Central memory CD4-positive, alpha-beta T cell (primary cell): ENCODE measurements around the gene GPR156.
"Not testable (repeated sequence)": the region's sequence is repeated elsewhere in the genome, so short reads cannot be mapped to it uniquely, and the experiment has no call there.

Experiments
- DNase-seq: peaks from one replicate; pipeline ENCODE4 v3.0.0; 2022

Gene GPR156

DNA sequence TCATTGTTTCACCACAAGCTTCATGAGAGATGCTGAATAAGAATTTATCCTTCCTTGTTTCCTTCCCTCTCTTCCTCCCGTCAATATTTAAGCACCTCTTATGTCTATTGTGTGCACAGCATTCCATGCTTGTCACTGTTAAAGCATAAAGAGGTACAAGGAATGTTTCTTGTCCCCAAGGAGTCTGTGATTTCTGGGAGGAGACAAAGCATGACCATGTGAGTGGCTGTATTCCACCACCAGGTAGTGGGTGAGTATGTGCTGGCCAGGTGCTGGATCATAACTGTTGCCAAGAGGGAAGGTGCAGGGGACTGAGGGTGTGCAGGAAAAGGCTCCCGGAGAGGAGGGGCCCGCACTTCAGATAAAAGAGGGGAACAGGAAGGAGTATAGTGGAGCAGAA is 127.9 kb downstream of the GPR156 start:
- DNase-seq: no peak

DNA sequence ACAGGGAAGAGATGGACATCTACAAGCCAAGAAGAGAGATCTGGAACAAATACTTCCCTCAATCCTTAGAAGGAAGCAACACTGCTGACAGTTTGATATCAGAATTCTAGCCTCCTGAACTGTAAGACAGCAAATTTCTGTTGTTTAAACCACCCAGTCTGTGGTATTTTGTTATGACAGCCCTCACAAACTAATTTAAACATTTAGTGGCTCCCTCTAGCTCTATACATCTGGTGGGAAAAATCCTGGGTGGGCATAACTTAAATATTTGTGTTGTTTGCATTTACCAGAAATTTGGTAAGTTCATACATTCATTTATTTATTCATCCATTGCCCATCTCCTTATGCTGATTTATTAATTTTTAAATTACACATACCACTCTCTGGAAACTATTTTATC is 128.3 kb downstream of the GPR156 start:
- no peak for DNase-seq

DNA sequence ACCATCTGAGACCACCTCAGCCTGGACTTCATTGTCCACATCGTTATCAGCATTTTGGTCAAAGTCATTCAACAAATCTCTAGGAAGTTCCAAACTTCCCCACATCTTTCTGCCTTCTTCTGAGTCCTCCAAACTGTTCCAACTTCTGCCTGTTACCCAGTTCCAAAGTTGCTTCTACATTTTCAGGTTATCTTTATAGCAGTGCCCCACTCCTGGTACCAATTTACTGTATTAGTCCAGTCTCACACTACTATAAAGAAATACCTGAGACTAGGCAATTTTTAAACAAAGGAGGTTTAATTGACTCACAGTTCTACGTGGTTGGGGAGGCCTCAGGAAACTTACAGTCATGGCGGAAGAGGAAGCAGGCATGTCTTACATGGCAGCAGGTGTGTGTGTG is 129.3 kb downstream of the GPR156 start:
- not testable (repeated sequence) for DNase-seq

DNA sequence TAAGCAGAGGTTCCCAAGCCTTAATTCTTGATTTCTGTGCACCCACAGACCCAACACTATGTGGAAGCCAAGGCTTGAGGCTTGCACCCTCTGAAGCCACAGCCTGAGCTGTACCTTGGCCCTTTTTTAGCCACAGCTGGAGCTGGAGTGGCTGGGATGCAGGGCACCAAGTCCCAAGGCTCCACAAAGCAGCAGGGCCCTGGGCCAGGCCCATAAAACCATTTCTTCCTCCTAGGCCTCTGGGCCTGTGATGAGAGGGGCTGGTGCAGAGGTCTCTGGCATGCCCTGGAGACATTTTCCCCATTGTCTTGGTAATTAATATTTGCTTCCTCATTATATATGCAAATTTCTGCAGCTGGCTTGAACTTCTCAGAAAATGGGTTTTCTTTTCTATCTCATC is 129.9 kb downstream of the GPR156 start:
- no peak for DNase-seq

DNA sequence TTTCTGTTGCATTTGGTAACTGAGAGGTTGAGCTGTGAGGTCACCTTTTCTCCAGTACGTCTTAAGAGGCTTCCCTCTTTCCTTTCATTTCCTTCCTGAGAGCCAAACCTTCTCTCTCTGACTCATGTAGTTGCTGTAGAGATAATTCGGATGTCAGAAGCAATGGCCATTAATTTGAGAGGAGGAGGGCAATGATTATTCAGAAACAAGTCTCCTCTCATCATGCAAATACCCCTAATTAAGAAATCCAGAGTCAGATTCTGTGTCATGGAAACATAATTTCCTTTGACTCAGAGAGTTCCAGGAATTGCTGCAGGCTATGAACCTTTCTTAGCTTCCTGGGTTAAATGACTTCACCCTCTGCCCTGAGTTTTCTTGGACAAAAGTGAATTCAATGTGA is 131.7 kb downstream of the GPR156 start:
- DNase-seq: no peak

DNA sequence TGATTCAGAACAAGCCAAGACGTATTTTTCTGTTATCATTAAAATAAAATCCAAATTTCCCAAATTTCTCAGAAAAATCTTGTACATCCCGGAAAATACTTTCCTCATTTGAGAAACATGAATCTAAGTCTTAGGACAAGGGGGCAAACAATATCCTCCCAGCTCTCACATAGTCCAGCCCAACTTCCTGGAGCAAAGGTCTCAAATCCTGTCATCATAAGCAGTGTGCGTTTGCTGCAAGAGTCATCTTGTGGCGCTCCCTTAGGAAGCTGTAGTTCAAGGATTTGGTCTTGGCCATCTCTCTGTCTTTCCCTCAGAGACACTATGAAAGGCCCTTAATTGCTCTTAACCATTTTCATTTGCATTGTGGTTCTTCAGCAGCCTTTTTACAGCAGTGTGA is 133.2 kb downstream of the GPR156 start:
- DNase-seq: no peak

DNA sequence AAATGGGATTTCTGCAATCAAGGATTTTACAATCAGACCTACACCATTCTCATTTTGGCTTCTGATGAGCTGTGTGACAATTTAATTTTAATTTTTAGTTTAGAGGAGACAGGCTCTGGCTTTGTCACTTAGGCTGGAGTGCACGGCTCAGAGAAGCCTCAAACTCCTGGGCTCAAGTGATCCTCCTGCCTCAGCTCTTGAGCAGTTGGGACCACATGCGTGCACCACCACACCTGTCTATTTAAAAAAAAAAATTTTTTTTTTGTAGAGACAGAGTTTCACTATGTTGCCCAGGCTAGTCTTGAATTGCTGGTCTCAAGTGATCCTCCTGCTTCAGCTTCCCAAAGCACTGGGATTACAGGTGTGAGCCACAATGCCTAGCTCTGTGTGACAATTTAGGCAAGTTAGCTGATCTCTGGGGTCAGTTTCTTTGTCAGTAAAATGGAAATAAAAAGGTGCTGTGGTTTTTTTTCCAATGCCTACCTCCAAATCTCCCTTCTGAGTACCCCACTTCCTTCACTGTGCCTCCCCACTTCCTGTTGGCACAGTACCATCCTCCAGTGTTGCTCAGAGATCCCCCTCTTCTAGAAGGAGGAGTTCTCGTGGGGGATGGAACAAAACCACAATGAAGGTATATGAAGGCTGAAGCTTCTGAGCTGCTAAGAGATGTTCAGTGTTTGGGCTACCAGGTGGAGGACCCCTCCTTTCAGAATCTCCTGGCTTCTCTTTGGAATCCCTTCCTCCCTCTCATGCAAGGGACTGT is 136.7 kb downstream of the GPR156 start:
- DNase-seq: no peak

DNA sequence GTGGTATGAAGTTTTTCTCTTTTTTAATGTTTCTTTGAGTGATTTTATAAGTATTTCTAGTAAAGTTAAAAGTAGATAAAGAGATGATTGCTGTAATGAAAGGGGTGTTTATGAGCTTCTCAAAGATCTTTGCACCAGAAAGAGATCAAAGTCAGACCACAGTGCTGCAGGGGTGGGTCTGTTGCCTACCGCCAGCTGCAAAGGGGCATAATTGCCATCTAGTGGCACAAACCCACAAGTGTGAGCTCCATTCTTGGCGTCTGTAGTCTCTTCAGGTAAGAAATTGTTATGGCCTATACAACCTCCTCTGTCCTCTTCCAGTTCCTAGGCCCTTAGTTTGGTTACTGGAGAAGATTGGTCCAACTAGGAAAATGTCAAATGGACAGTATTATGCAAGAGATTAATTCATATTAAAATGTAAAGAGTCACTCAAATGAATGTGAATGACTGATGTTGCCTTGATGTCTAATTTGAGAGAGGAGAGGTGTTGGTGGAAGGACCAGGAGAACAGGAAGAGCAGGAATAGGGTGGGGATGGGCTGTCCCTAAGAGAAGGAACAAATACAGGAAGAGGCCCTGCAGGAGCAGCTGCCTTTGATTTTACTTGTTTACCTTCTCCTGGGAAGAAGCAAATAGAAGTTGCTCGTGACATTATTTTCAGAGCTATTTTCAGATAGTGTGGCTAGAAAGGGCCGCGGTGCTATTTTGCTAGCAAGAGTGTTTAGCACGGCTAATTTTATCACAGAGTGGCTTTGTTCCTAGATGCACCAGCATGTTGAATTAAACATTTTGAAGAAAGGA is 137.8 kb downstream of the GPR156 start:
- DNase-seq: peak; percentile 37

DNA sequence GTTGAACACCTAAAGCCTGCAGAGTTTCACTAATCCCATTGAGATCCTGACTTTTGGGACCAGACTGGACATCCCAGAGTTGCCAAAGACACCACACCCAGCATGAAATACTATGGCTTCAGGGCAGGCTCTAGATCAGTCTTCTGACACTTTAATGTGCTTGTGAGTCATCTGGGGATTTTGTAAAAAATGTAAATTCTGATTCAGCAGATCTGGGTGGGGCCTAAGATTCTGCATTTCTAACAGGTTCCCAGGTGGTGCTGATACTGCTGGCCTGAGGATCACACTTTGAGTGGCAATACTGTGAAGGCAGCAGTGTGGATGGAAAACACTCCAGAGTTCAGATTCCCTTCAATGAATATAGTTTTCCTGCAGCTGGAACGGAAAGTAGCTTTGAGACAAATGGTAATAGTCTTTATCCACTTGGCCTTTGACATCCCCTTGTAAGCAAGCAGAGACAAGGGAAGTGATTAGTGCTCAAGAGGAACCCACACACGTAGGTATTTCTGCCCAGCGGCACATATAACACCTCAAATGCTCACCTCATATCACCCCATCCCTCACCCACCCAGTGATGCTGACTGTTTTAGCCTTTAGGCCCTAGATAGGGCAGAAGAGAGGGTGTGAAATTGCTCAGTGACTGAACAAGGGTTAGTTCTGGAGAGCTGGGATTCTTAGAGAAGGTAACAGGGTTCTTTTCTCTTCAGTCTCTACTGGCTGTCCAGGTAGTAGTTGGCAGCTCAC is 139.3 kb downstream of the GPR156 start:
- DNase-seq: no peak

DNA sequence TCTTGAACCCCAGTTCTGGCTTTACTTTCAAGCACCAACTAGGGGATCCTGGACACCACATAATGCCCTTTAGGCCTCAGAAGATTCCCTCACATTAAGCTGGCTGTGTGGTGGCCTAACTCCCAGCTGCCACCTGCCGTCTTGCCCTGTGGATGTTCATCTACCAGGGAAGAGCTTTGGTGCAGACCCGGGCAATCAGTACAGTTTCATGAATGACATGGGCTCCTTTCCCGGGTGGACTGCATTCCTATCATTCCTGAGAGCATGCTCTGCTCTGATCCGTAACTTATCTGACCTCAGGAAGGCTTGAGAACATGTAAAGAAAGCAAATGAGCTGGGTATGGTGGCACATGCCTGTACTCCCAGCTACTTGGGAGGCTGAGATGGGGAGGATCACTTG is 140.8 kb downstream of the GPR156 start:
- no peak for DNase-seq

DNA sequence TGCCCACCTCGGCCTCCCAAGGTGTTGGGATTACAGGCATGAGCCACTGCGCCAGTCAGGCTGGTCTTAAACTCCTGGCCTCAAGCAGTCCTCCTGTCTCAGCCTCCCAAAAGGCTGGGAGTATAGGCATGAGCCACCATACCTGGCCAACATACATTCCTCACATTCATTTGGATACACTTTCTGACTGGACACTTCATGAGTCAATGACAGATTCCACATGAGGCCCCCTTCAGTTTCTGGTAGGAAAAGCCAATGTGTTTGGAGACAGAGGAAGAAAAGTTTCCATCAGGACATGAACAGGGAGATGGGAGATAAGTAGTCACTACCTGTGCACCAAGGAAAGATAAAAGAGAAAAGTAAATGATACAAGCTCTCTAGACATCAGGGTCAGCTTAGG is 141.3 kb downstream of the GPR156 start:
- DNase-seq: no peak

DNA sequence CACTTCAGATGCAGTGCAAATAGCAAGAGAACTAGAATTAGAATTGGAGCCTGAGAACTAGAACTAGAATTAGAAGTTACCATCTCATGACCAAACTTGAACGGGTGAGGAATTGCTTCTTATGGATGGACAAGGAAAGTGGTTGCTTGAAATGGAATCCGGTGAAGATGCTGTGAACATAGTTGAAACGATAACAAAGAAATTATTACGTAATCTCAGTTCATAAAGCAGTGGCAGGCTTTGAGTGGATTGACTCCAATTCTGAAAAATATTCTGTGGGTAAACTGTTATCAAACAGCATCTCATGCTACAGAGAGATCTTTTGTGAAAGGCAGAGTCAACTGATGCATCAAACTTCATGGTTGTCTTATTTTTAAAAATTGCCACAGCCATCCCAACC is 142.8 kb downstream of the GPR156 start:
- DNase-seq: no peak

DNA sequence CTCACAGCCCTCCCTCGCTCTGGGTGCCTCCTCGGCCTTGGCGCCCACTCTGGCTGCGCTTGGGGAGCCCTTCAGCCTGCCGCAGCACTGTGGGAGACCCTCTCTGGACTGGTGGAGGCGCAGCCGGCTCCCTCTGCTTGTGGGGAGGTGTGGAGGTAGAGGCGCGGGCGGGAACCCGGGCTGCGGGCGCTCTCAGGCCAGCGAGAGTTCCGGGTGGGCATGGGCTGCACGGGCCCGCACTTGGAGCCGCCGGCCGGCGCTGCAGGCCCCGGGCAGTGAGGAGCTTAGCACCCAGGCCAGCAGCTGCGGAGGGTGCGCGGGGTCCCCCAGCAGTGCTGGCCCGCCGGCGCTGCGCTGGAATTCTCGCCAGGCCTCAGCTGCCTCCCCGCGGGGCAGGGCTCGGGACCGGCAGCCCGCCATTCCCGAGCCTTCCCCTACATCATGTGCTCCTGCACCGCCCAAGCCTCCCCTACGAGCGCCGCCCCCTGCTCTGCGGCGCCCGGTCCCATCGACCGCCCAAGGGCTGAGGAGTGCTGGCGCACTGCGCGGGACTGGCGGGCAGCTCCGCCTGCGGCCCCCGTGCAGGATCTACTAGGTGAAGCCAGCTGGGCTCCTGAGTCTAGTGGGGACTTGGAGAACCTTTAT is 144.8 kb downstream of the GPR156 start:
- DNase-seq: no peak

DNA sequence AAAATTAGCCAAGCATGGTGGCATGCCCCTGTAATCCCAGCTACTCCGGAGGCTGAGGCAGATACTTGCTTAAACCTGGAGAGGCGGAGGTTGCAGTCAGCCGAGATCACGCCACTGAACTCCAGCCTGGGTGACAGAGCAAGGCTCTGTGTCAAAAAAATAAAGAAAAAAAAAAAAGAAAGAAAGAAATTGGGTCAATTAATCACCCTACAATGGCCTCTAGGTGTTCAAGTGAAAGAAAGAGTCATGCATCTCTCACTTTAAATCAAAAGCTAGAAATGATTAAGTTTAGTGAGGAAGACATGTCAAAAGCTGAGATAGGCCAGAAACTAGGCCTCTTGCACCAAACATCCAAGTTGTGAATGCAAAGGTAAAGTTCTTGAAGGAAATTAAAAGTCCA is 145.9 kb downstream of the GPR156 start:
- DNase-seq: no peak

DNA sequence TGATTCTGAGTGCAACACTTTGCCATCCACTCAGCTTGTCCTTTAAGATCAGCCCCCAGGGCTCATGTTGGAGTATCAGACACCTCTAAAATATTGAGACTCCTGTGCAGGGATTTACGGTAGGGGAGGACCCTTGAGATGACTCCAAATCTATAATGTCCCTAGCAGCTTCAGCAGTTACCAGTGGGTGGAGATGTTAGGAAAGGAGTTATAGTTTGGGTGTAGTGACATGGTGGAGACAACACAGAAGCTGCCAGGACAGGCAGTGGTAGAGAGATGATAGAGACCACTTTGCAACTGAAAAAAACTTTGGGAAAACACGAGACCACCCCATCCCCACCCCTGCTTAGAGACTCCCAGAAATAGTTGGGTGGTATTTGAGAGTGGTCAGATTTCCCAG is 147.5 kb downstream of the GPR156 start:
- no peak for DNase-seq

DNA sequence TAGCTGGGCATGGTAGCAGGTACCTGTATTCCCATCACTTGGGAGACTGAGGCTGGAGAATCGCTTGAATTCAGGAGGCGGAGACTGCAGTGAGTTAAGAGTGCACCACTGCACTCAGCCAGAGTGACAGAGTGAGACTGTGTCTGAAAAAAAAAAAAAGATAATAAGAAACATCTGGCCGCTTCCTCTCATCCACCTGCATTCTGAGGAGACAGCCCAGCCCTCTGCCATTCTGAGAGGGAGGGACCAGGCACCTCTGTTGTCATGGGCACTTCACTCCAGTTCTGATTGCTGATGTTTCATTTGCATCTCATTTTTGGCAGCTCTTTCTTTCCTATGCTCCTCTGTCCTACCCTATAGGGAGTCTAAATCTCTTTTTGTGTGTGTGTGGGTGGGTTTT is 154.4 kb downstream of the GPR156 start:
- DNase-seq: no peak

DNA sequence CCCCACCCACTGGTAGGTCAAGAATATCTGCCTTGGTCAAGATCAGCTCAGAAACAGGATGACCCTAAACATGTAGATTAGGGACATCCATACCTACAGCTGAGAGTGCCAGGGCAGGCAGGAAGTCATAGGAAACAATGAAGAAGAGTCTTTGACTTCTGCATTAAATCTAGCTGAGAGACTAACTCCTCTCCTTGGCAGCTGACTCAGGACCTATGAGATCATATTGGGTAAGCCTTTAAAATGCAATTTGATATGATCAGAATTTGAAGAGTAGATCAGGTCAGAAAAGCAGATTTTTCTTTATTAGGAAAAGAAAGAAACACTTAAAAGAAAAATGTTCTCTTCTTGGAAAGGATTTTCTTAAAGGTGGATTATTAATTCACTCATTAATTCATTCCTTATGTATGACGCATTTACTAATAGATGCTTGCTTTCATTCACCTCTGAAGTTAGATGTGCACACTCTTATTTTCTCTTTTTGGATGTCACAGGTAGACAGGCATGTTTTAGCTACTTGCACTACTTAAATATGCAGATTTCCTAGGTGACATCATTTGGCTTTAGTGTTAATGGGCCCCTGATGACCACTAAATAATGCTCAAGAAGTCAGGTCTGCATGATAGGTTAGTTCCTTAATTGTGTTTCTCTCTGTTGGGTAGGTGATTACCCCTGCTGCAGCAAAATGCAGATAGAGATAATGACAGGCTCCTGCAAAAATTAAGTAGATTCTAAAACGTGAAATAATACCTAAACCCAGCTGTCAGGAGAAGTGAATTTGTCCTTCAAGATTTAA is 155.1 kb downstream of the GPR156 start:
- no peak for DNase-seq

DNA sequence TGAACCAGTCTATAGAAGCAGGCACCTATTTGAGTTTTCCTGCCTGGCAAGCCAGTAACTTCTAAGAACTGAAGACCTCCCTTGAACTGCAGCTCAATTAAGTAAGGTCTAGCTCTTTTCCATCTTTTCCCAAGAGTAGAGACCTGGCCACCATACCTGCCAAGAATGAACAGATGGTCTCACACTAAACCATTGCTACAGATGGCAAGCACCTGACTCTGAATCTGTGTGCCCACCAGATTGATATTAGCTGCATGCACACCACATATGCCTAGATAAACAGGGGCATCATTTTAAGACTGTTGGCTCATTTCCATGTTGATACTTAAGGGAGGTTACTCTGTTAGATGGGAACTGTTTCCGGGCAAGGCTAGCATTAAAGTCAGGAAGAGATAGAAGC is 156.0 kb downstream of the GPR156 start:
- no peak for DNase-seq

DNA sequence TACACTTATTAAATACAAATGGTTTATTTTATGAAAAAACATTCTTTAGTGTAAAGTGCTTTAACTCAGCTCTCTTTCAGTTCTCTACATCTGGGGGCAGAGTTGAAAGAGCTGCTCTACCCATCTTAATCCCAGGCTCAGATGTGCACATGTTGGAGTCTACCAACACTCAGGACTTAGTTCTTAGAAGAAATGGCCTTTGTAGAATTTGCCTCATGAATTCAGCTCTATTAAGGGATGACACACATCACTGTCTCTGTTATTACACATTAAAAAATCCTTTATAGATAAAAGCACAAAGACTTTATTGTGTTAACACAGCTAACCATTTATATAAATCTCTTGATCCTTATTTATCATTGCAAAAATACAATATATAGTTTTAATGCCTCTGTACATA is 159.0 kb downstream of the GPR156 start:
- no peak for DNase-seq

DNA sequence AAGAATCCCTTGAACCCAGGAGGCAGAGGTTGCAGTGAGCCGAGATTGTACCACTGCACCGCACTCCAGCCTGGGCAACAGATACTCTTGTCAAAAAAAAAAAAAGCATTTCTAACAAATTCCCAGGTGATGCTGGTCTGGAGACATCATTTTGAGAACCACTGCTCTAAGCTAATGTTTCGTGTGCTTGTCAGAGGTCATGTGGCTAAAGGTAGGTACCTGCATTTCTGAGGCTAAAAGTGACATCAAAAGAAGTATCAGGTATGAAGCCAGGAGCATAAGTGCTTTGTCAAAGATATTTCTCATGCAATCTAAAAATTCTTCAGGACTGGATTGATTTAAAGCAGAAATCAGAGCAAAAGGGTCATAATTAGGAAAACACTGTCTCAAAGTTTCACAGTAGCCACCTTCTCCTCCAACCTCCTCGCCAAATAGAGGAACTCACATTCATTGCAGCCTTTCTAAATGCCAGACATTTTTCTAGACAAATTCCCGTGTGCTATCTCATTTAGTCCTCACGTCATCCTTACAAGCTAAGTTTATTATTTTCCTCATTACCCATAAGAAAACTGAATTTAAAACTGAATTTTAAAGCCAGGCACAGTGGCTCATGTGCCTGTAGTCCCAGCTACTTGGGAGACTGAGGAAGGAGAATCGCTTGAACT is 165.0 kb downstream of the GPR156 start:
- DNase-seq: no peak
